DMS79 treated with DMSO at 0.1 percent for 48 hours (cell line): ENCODE data around the gene PREX1.
A peak's percentile ranks its signal among the peaks of the same experiment; 100 is the strongest.

Source experiments
- DNase-seq: peaks from one replicate; lab custom pipeline; 2025; lab: John Stamatoyannopoulos, UW

PREX1 gene

GRCh38 chr20:48717095-48717672 is 110.6 kb downstream of the PREX1 start:
- no peak for DNase-seq

GRCh38 chr20:48716541-48716940 is 111.3 kb downstream of the PREX1 start:
- DNase-seq = no peak

- no peak for DNase-seq
These were observed 111.7 kb downstream of the PREX1 start for GRCh38 chr20:48716086-48716485.

- no peak for DNase-seq
These were observed 113.0 kb downstream of the PREX1 start for GRCh38 chr20:48714764-48715163.

- DNase-seq = no peak
These were observed 115.9 kb downstream of the PREX1 start for GRCh38 chr20:48711696-48712464.

GRCh38 chr20:48711044-48711428 is 116.8 kb downstream of the PREX1 start:
- no peak for DNase-seq

GRCh38 chr20:48710341-48711043 is 117.3 kb downstream of the PREX1 start:
- no peak for DNase-seq

- no peak for DNase-seq
These were observed 118.1 kb downstream of the PREX1 start for GRCh38 chr20:48709744-48710143.

- DNase-seq = no peak
These were observed 118.6 kb downstream of the PREX1 start for GRCh38 chr20:48709058-48709691.

GRCh38 chr20:48708630-48709029 is 119.2 kb downstream of the PREX1 start:
- no peak for DNase-seq

GRCh38 chr20:48708116-48708515 is 119.7 kb downstream of the PREX1 start:
- DNase-seq = no peak

GRCh38 chr20:48706710-48707365 is 121.0 kb downstream of the PREX1 start:
- no peak for DNase-seq

GRCh38 chr20:48706116-48706656 is 121.6 kb downstream of the PREX1 start:
- no peak for DNase-seq

- DNase-seq = no peak
These were observed 122.3 kb downstream of the PREX1 start for GRCh38 chr20:48705240-48706115.

GRCh38 chr20:48704761-48705160 is 123.0 kb downstream of the PREX1 start:
- no peak for DNase-seq

GRCh38 chr20:48703511-48704219 is 124.1 kb downstream of the PREX1 start:
- peak; percentile 47 for DNase-seq

GRCh38 chr20:48703107-48703506 is 124.7 kb downstream of the PREX1 start:
- peak; percentile 47 for DNase-seq

GRCh38 chr20:48702455-48702913 is 125.3 kb downstream of the PREX1 start:
- DNase-seq = no peak

GRCh38 chr20:48701702-48702101 is 126.1 kb downstream of the PREX1 start:
- no peak for DNase-seq
